ENCODE measurements around the gene CX3CR1. TPM values are rescaled to one million over a fixed set of nuclear protein-coding genes. Genes with fewer than 3 reads are reported as not detected.

The CX3CR1 gene
- total and polyA plus RNA-seq, 9 of the 15 experiments (the other 6 are each of a cell fraction or from before 2014, with no cell fraction given) = 0.03 to 0.21 TPM; not detected in 7

DNA sequence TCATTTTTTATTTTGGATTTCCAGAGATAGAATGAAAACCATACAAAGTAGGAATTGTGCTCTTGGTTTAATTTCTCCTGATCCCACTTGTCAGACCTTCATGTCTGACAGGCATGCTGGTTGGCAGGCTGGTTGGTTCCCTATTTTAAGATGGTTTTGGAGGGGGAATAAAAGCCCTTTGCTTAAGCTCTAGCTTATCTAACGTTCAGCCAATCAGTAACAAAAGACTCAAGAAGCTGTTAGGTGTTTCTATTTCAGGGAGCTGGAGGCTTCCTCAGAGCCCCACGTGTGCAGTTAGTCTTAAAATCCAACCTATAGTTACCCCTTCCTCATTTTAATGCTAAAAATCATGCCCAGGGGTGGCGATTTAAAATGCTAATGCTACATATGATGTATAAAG is 47.0 kb downstream of the CX3CR1 start:
- CTCF ChIA-PET (ENCODE audit: low intra/inter-chr PET ratio) = no interaction called here
- intact Hi-C loops (cut with micrococcal nuclease) (no loop called here), in situ Hi-C loops (cut with MboI) (no loop called here)
- TF ChIP-seq ELF2 (CRISPR knock-in tag; IDR thresholded peaks at IDR 0.05) (0 out of 2 replicates have a peak, but pooled peaks have one; percentile 17), CBX5 (IDR thresholded peaks at IDR 0.05; ENCODE audit: borderline replicate concordance, low read depth) (no peak)
- H3K79me2 ChIP-seq (ENCODE audit: control insufficient read depth, insufficient read depth, low read length) = no peaks in the 10 kb centered on the region
- no peak for FAIRE-seq
- WGBS (ENCODE audit: insufficient coverage, low coverage, missing lambda C conversion rate) = 0% methylated on average over 3 of the region's 3 CpGs
- H3K4me2 ChIP-seq (ENCODE audit: insufficient read depth, low read length) = no peak overlapping the region
- peaks cover 3% of the 10 kb centered on the region; the same call in 1 of the 2 replicates for H4K20me1 ChIP-seq (replicated peaks; ENCODE audit: control insufficient read depth, insufficient read depth, low read length)
- no peak overlapping the region for H3K4me3 ChIP-seq
- H3K36me3 ChIP-seq (ENCODE audit: control insufficient read depth, insufficient read depth, low read length) = no peaks in the 10 kb centered on the region
- DNase-seq (ENCODE audit: extremely low read depth in 1 of 4, low spot score in 3 of 4) = no peak
- H3K9ac ChIP-seq (ENCODE audit: insufficient read depth in 1 of 2, low read depth in 2 of 2, low read length in 2 of 2) = no peak overlapping the region
- POLR2A ChIA-PET = interaction anchor here (1.0 kb wide), 1 partner anchor 36 kb away, joined by 3 read pairs; no protein-coding TSS in a partner anchor
- H3K9me1 ChIP-seq (ENCODE audit: control insufficient read depth, insufficient read depth, low read length) = no peaks in the 10 kb centered on the region
- no peak overlapping the region for H3K27ac ChIP-seq (ENCODE audit: extremely low read depth, low read depth, low read length)
- H3K4me1 ChIP-seq (replicated peaks in 1 of 2; ENCODE audit: control insufficient read depth in 2 of 2, insufficient read depth in 2 of 2, low read length in 2 of 2) = no peaks in the 10 kb centered on the region; a peak in 1 of 5 replicates
- no peaks in the 10 kb centered on the region for H3K9me3 ChIP-seq (replicated peaks; ENCODE audit: control insufficient read depth, insufficient read depth, low read depth, low read length)
- H3K27me3 ChIP-seq (ENCODE audit: control insufficient read depth in 2 of 2, insufficient read depth in 2 of 2, low read length in 2 of 2) = peaks cover 18 to 23% of the 10 kb centered on the region in 2 experiments
- no TSS peak for BruUV-seq (replicated peaks)
- ATAC-seq = no peak
- H2AFZ ChIP-seq (ENCODE audit: low read depth, low read length) = no peak overlapping the region

DNA sequence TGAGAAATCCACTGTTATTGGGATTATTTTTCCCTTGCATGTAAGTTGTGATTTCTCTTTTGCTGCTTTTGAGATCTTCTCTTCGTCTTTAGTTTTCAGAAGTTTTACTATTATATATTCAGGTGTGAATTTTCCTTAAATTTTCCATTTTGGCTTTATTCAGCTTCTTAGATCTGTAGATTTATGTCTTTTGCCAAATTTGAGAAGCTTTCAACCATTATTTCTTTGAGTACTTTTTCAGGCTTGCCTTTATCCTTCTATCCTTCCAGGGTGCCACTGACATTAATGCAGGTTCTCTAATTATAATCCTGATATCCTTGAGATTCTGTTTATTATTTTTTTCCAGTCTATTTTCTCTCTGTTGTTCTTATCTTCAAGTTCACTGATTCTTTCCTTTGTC is 49.4 kb downstream of the CX3CR1 start:
- Histone ChIP-seq H3K27ac (ENCODE audit: extremely low read depth, low read depth, low read length) (no peak overlapping the region), H3K9me3 (replicated peaks; ENCODE audit: control insufficient read depth, insufficient read depth, low read depth, low read length) (no peaks in the 10 kb centered on the region), H3K4me1 (replicated peaks in 1 of 2; ENCODE audit: control insufficient read depth in 2 of 2, insufficient read depth in 2 of 2, low read length in 2 of 2) (no peaks in the 10 kb centered on the region; a peak in 1 of 5 replicates), H3K36me3 (ENCODE audit: control insufficient read depth, insufficient read depth, low read length) (no peaks in the 10 kb centered on the region), H3K27me3 (ENCODE audit: control insufficient read depth in 2 of 2, insufficient read depth in 2 of 2, low read length in 2 of 2) (peaks cover 11 to 13% of the 10 kb centered on the region in 2 experiments), H3K9ac (ENCODE audit: insufficient read depth in 1 of 2, low read depth in 2 of 2, low read length in 2 of 2) (no peak overlapping the region), H3K4me2 (ENCODE audit: insufficient read depth, low read length) (no peak overlapping the region), H3K9me1 (ENCODE audit: control insufficient read depth, insufficient read depth, low read length) (no peaks in the 10 kb centered on the region), H3K4me3 (no peak overlapping the region), H3K79me2 (ENCODE audit: control insufficient read depth, insufficient read depth, low read length) (no peaks in the 10 kb centered on the region), H2AFZ (ENCODE audit: low read depth, low read length) (no peak overlapping the region), H4K20me1 (replicated peaks; ENCODE audit: control insufficient read depth, insufficient read depth, low read length) (no peaks in the 10 kb centered on the region)
- intact Hi-C loops (cut with micrococcal nuclease) (no loop called here), in situ Hi-C loops (cut with MboI) (no loop called here)
- ATAC-seq (no peak), DNase-seq (ENCODE audit: extremely low read depth in 1 of 4, low spot score in 3 of 4) (no peak), FAIRE-seq (no peak)
- ChIA-PET POLR2A (interaction anchor here (1.1 kb wide), 1 partner anchor 11 kb away, joined by 3 read pairs; no protein-coding TSS in a partner anchor), CTCF (ENCODE audit: low intra/inter-chr PET ratio) (no interaction called here)
- TF ChIP-seq TCF3 (CRISPR knock-in tag; IDR thresholded peaks at IDR 0.05) = no peak
- no peak for TF ChIP-seq NCOA2 (IDR thresholded peaks at IDR 0.05; ENCODE audit: partially characterized antibody in 2 of 2)
- TF ChIP-seq CCAR2 (IDR thresholded peaks at IDR 0.05; ENCODE audit: low read depth, low read length) = no peak
- TF ChIP-seq STAG1 (CRISPR knock-in tag; IDR thresholded peaks at IDR 0.05; ENCODE audit: borderline replicate concordance) = no peak
- TF ChIP-seq HDAC2 (IDR thresholded peaks at IDR 0.05) = no peak
- 0% methylated on average over 1 of the region's 1 CpG for WGBS (ENCODE audit: insufficient coverage, low coverage, missing lambda C conversion rate)
- no TSS peak for BruUV-seq (replicated peaks)
